GM15510 (cell line): ENCODE results near the gene ARNT2.

Experiments
- POLR2A ChIP-seq: IDR thresholded peaks from 3 replicates; pipeline ENCODE4 v1.6.1; 2011; ENCODE audit warnings: borderline replicate concordance; ENCODE audit not compliant: insufficient read length; ENCODE audit errors: extremely low read depth

ARNT2 gene

DNA sequence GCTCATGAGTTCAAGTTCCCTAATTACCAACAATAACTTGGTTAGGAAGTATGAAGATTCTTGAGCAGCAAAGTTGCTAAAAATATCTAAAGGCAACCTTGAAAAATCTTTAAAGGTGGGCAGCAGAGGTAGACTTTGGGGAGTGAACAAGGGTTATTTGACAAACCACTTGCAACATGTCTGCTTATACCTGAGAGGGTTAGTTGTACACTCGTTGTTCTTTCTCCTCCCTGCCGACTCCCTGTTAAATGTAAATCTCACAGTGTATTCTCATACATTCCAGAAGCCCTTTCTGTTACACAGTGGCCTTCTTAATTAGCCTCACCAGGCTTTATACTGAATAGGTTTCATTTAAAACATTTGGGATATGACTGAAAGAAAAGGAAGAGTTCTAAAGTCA, 121.7 kb downstream of the ARNT2 start:
- TF ChIP-seq POLR2A = no peak

DNA sequence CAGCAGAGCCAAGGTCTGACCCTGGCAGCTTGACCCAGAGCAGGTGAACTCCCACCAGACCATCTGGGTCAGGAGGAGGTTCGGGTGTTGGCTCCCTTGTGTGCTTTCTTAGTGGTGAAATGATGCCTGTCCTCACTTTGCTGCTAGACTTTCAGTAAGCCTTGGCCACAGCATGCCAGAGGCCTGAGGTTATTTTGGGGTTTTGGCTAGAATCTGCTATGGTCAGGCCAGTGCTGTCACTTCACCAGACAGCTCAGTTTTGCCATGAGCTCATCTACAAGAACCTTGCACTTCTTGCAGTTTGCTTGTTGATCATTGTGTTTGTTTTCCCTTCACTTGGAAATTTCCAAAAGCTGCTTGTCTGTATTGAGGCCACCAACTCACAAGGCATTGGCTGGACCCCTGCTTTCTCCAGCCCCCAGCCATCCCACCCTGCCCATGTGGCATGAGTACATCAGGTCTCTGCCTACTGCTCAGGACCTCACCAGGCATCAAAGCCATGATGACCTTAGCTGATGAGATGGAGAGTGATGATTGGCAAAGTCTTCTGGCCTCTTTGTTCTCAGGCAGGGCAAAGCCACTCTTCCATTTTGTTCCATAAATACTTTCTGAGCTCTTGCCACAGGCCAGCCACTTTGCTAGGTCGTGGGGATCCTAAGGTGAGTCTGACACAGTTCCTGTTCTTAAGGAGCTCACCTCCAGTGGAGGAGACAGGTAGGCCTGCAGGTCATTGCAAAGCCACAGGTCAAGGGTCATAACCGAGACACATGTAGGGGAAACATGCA, 122.6 kb downstream of the ARNT2 start:
- no peak for TF ChIP-seq POLR2A

DNA sequence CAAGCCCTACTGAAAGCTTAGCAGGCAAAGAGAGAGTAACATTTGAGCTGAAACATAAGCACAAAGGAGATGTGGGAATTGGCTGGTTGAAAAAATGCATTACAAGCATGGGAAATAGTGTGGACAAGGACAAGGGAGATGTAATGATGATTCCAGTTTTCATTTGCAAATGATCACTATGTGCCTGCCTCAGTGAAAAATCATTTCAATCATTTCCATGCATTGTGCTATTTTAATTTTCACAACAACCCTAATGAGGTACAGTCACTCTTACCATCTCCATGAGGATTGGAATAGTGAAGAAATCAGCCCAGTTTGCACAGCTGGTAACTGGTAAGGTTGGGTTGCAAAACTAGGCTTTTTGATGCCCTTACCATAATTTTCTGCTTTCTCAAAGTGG, 123.2 kb downstream of the ARNT2 start:
- no peak for TF ChIP-seq POLR2A

DNA sequence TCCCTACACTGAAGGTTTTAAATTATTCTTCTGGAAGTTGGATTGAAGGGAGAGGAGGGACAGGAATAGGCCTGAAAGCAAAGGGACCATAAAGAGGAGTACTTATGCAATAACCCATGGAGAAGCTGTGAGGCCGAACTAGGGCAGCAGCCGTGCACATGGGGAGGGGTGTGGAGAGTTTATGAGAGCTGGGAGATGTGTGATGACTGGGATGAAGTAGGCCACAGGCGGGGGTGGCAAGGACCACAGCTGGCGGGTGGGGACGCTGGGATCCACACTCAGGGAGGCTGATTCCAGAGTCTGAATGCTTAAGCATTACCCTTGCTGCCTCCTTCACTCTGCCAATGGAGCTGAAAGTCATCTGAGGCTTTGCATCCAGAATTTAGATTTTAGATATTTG, 123.8 kb downstream of the ARNT2 start:
- no peak for TF ChIP-seq POLR2A

DNA sequence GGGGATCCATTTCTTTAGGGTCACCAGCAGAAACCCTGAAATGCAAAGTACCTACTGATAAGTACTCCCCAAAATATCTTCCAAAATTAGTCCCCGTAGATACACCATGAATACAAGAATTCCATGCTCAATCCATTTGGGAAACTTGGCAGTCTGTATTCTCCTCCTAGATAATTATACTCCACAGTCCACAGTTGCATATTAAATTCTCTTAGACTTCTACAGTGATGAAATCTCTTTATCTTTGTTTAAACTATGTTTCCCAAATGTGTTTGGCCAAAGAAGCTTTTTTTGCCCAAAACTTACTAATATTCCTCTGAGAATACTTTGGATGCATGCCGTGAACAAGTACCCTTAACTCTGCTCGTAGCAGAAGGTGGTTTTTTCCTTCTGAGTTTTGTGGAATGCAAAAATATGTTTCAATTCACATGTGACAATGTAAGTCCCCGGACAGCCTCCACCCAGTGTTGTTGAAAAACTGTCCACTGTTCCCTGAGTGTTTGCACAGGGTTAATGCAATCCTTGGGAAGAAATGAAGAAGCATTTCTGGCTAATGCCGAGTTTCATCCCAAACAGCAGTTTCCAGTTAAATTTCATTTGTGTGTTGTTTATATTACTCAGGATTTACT, 126.7 kb downstream of the ARNT2 start:
- TF ChIP-seq POLR2A = no peak

DNA sequence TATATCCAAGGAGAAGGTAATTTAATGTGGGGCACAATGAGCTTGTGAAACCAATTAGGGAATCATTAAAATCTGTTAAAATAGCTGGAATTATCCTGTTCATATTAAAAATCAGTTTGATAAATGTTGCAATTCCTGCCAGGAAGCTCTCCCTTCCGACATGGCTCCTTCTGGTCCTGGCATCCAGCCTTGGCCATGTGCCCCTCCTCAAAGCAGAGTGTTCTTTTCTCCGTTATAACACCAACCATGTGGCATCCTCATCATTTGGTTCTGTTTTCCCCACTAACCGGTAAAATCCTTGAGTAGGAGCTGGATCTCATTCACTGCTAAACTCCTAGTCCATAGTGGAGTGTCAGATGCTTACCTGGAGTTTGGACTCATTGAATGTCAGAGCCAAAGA, 127.2 kb downstream of the ARNT2 start:
- no peak for TF ChIP-seq POLR2A

DNA sequence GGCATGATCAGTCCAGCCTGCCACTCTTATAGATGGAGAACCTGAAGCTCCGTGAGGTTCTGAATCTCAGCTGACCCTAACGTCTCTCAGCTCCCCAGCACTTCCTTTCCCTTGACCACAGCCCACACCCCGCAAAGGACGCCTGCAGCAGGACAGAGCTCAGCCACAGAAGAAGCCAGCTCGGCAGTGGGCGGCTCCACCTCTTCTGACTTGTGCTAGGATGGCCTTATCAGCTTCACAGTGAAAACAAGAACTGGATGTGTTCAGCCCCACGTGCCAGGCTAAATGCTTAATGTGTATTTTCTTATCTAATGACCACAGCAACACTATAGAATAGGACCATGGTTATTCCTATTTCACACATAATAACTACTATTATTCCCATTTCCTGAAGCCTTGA, 127.6 kb downstream of the ARNT2 start:
- TF ChIP-seq POLR2A = no peak

DNA sequence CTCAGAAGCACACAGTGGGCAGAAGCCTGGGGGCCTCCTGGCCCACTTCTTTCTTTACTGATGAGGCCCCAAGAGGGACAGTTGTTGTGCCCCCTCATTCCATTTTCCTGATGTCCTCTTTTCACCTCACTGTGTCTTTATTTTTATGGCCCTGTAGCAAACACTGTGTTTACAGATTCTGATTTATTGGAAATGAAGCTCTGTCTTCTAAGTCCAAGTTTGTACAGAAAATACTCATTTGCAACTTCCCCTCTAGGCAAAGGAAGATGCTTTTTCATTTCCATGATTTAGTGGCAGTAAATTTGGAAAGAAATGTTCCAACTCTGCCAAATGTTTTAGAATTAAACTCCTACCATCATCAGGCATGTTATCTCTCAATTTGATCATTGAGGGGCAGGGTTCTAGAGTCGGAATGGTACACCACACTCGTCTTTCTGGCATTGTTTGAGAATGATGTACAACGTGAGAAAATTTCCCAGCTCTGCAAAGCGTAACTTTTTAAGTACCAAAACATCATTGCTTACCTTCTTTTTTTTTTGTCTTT, 129.7 kb downstream of the ARNT2 start:
- TF ChIP-seq POLR2A = no peak

DNA sequence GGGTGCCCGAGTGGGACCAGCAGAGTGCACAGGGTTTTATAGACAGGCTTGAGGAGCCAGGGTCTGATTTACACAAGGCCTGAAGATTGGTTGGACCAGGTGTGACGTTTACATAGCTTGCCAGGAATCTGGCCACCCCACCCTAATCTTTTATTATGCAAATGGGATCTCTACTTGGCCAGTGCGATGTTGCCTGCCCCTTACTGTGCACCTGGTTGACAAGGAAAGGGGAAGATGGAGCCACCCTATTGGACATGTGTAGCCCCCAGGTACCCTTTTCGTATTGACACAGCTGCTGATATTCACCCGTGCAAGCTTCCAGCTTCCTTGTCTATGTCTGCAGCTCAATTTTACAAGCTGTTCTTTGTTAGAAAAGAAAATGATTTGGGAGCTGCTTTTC, 132.0 kb downstream of the ARNT2 start:
- no peak for TF ChIP-seq POLR2A

DNA sequence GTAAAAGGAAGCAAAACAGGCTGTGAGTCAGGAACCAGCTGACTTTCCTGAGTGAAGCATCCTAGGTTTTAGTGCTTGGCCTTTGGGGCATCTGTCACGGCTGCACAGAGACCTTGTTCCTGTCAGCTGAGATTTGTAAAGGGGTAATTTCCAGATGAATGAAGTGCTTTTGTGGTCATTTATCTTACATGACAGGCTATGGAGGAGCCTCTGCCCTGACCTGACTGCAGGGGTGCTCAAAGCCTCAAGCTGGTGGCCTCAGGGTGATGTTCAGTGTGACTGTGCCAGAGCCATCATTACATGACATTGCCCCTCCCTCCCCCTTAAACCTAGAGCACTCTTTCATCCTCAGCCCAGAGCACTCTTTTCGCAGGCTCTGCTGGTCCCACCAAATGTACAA, 132.5 kb downstream of the ARNT2 start:
- no peak for TF ChIP-seq POLR2A

DNA sequence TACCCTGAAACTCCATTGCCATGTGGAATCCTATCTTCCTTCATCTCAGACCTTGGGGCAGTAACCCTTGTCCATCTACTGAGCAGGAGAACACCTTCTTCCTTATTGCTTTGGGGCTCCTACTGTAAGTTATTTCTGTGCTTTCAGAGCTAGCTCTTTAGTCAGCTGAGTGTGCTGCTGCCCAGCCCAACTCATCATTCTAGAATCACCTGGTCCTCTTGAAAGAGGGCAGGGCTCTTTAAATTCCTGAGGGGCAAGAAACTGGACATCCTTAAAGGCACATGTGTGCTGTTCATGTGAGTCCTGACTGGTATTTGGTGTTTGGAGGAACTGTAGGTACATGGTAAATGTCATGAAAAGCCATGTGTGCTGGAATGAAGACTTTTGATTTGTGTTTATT, 140.9 kb downstream of the ARNT2 start:
- no peak for TF ChIP-seq POLR2A

DNA sequence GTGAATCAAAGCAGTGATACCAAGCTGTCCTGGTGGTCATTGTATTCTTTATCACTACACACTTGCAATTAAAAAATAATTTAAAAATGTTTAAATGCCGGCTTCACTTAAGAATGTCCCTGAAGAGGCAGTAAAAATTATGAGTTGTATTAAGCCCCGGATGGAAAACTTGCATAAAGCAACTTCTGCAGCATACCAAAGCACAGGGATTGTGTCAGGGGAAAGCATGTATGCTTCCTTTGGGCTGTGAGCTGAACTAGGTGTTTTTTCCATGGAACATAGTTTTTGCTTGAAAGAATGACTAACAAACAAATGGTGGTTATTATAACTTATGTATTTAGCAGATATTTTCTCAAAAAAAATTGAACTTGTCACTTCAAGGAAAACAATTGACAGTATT, 143.1 kb downstream of the ARNT2 start:
- no peak for TF ChIP-seq POLR2A

DNA sequence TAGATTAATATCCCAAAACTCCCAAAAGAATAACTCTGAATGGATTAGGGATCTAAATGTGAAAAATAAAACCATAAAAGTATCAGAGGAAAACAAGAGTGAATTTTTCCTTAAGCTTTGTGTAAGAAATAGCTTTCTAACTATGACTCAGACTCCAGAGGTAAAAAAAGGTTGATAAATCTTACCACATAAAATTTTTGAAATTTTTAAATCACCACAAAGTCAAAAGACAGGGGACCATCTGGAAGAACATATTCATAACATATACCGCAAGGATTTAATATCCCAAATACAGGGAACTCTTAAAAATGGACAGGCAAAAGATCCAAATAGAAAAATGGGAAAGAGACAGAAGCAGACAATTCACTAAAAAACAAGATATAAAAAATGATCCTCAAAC, 145.0 kb downstream of the ARNT2 start:
- TF ChIP-seq POLR2A = no peak

DNA sequence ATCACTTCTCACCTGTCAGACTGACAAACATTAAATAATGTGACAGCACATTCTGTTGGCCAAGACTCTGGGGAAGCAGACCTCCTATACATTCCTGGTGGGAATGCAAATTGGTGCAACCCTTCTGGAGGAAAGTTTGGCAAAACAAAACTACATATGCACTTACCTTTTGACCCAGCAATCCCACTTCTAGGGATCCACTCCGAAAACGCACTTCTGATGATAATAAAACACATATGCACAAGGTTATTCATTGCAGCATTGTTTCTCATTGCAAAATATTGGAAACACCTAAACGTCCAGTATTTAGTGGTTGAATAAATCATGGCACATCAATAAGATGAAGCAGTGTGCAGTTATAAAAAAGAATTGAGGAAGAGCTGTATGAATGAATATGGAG, 145.5 kb downstream of the ARNT2 start:
- TF ChIP-seq POLR2A = no peak

DNA sequence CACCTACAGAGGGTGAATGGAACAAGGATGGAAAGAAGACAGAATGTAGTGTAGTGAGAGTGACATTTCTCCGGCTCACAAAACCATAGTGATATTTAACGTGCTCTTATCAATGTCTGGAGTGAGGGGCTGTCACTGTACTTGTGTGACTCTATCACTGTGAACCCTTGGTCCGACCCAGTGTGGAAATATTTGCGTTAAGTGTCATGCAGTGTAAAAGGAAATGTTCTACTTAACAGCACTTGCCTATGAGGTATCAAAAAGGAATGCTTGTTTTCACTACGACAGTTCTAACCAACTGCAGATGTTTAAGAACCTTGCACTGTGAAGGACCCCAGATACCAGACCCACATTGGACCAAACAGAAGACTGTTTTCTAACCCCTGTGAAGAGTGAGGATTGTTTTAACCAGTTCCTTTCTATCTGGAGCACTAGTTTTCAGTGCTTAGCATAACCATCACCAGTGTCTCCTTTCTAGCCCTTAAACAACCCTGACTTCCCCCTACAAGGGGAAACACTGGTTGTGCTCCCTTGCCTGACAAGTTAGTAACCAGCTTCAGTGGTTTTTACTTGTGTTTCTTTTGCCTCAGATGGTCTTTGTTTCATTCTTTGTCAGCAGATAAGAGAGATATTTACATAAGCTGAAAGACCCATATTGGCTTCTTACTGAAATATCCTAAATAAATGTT, 146.2 kb downstream of the ARNT2 start:
- TF ChIP-seq POLR2A = no peak

DNA sequence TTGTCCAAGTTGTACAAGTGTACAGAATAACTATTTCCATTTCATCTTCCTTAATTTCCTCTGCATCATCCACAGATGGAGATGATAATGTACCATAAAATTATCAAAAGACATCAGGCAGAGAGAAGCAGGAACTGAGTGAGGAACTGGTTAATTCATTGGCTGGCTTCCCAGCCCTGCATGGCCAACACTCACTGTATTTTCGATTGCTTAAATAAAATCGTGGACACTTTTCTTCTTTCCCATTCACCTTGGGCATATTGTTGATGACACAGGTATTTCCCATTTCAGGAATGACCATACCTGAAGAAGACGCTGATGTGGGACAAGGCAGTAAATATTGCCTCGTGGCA, 146.7 kb downstream of the ARNT2 start:
- no peak for TF ChIP-seq POLR2A

DNA sequence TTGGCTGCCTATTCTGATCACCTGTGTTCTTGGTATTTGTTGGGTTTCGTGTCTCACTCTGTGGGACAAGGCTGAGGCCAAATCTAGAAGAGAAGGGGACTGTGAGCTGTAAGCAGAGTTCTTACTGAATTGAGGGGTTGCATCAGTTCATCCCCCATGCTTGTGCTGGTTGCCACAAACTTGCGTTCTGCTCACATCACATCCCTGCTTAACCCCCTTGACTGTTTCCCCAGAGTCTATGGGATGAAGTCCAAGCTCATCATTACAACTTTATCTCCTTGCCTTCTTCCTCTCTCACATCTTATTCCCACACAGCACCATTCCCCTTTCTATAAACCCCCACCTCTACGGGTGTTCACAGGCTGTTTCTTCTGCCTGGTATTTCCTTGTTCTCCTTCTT, 147.2 kb downstream of the ARNT2 start:
- no peak for TF ChIP-seq POLR2A

DNA sequence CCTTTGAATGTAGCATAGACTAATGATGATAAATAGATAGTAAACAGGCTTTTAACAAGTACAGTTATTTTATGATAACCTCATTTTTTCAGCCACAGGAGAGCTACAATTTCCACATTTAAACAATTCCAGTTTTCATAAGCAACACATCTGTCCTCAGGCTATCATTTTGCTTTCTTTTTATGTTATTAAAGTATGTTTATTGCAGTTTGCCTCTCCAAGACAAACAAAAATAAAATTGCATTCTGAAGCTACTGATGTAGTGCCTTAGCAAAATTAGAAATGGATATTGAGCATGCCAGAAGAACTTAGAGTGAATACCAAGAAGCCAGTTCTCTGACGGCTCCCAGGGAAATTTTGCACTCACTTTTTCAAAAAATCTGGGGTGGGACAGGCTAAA, 150.4 kb downstream of the ARNT2 start:
- TF ChIP-seq POLR2A = no peak
